ENCODE results near the gene RPE65.
"Not testable (repeated sequence)": the region's sequence is repeated elsewhere in the genome, so short reads cannot be mapped to it uniquely, and the experiment has no call there.

RPE65 gene

GRCh38 chr1:68385798-68386524, 63.8 kb downstream of the RPE65 start:
- H3K27me3 Mint-ChIP-seq (ENCODE audit: low read depth, poor library complexity) = peaks cover 11% of the 10 kb centered on the region
- not testable (repeated sequence) for DNase-seq; H3K27ac Mint-ChIP-seq; H3K36me3 Mint-ChIP-seq (ENCODE audit: low read depth); H3K4me1 Mint-ChIP-seq; H3K4me3 Mint-ChIP-seq
- H3K9me3 Mint-ChIP-seq = peaks cover 30% of the 10 kb centered on the region

- H3K4me3 Mint-ChIP-seq = no peak overlapping the region
- no peak overlapping the region for H3K27ac Mint-ChIP-seq
These were observed 64.8 kb downstream of the RPE65 start for GRCh38 chr1:68384872-68385411.

GRCh38 chr1:68384321-68384813, 65.4 kb downstream of the RPE65 start:
- H3K4me3 Mint-ChIP-seq = no peak overlapping the region
- H3K27me3 Mint-ChIP-seq (ENCODE audit: low read depth, poor library complexity) = peaks cover 14% of the 10 kb centered on the region
- DNase-seq = no peak
- no peaks in the 10 kb centered on the region for H3K36me3 Mint-ChIP-seq (ENCODE audit: low read depth)
- no peak for TF ChIP-seq CTCF (IDR thresholded peaks at IDR 0.05)
- H3K4me1 Mint-ChIP-seq = no peaks in the 10 kb centered on the region
- peaks cover 34% of the 10 kb centered on the region for H3K9me3 Mint-ChIP-seq
- no peak overlapping the region for H3K27ac Mint-ChIP-seq

More at GRCh38 chr1:68384872-68385411, 64.8 kb downstream of the RPE65 start:
- Mint-ChIP-seq H3K4me1 (no peaks in the 10 kb centered on the region), H3K36me3 (ENCODE audit: low read depth) (no peaks in the 10 kb centered on the region), H3K27me3 (ENCODE audit: low read depth, poor library complexity) (peaks cover 14% of the 10 kb centered on the region), H3K9me3 (peaks cover 30% of the 10 kb centered on the region)
- no peak for TF ChIP-seq CTCF (IDR thresholded peaks at IDR 0.05)
- no peak for DNase-seq

- Mint-ChIP-seq H3K9me3 (peaks cover 28% of the 10 kb centered on the region), H3K27ac (no peak overlapping the region), H3K4me1 (no peaks in the 10 kb centered on the region), H3K4me3 (no peak overlapping the region), H3K27me3 (ENCODE audit: low read depth, poor library complexity) (peaks cover 14% of the 10 kb centered on the region), H3K36me3 (ENCODE audit: low read depth) (no peaks in the 10 kb centered on the region)
- TF ChIP-seq CTCF (IDR thresholded peaks at IDR 0.05) = no peak
- DNase-seq = no peak
These were observed 66.7 kb downstream of the RPE65 start for GRCh38 chr1:68383092-68383491.

GRCh38 chr1:68379085-68379478, 70.7 kb downstream of the RPE65 start:
- no peak overlapping the region for H3K27ac Mint-ChIP-seq
- H3K9me3 Mint-ChIP-seq = peaks cover 3% of the 10 kb centered on the region
- H3K4me3 Mint-ChIP-seq = no peak overlapping the region
- H3K4me1 Mint-ChIP-seq = peaks cover 16% of the 10 kb centered on the region
- peaks cover 10% of the 10 kb centered on the region for H3K27me3 Mint-ChIP-seq (ENCODE audit: low read depth, poor library complexity)
- H3K36me3 Mint-ChIP-seq (ENCODE audit: low read depth) = no peaks in the 10 kb centered on the region
- no peak for TF ChIP-seq CTCF (IDR thresholded peaks at IDR 0.05)
- no peak for DNase-seq
